ENCODE data around the gene PADI6. TPM values are rescaled to one million over a fixed set of nuclear protein-coding genes. Genes with fewer than 3 reads are reported as not detected.

PADI6 gene
- total and polyA plus RNA-seq, 9 of the 15 experiments (the other 6 are each of a cell fraction or from before 2014, with no cell fraction given) = not detected

GRCh38 chr1:17437260-17437579, 65.2 kb downstream of the PADI6 start:
- Histone ChIP-seq H3K4me3 (peak overlapping the region; percentile 97), H4K20me1 (replicated peaks; ENCODE audit: control insufficient read depth, insufficient read depth, low read length) (peaks cover 30% of the 10 kb centered on the region), H3K9me3 (replicated peaks; ENCODE audit: control insufficient read depth, insufficient read depth, low read depth, low read length) (no peaks in the 10 kb centered on the region), H2AFZ (ENCODE audit: low read depth, low read length) (peak overlapping the region; percentile 47; the same call in 1 of the 2 replicates), H3K79me2 (ENCODE audit: control insufficient read depth, insufficient read depth, low read length) (peaks cover 79% of the 10 kb centered on the region), H3K9ac (ENCODE audit: insufficient read depth in 1 of 2, low read depth in 2 of 2, low read length in 2 of 2) (peak overlapping the region; percentile 74 to 97), H3K9me1 (ENCODE audit: control insufficient read depth, insufficient read depth, low read length) (peaks cover 3% of the 10 kb centered on the region), H3K4me1 (replicated peaks in 1 of 2; ENCODE audit: control insufficient read depth in 2 of 2, insufficient read depth in 2 of 2, low read length in 2 of 2) (peaks cover 24 to 49% of the 10 kb centered on the region in 2 experiments; a peak in 4 of 5 replicates), H3K27ac (ENCODE audit: extremely low read depth, low read depth, low read length) (peak overlapping the region; percentile 75), H3K4me2 (ENCODE audit: insufficient read depth, low read length) (peak overlapping the region; percentile 84), H3K27me3 (ENCODE audit: control insufficient read depth in 2 of 2, insufficient read depth in 2 of 2, low read length in 2 of 2) (no peaks in the 10 kb centered on the region; a peak in 1 of 5 replicates), H3K36me3 (ENCODE audit: control insufficient read depth, insufficient read depth, low read length) (peaks cover 52% of the 10 kb centered on the region)
- ATAC-seq (no peak), FAIRE-seq (no peak), DNase-seq (ENCODE audit: extremely low read depth in 1 of 4, low spot score in 3 of 4) (no peak)
- peak; percentile 53 to 59 for TF ChIP-seq NRF1 (conservative IDR thresholded peaks at IDR 0.05 in 1 of 2, IDR thresholded peaks at IDR 0.05 in 1 of 2)
- TF ChIP-seq POLR2AphosphoS5 (IDR thresholded peaks at IDR 0.05; ENCODE audit: control insufficient read depth, insufficient read depth, low read depth, low read length) = peak; percentile 5; the same call in 1 of the 2 replicates
- TF ChIP-seq SIN3B (IDR thresholded peaks at IDR 0.05; ENCODE audit: low read depth) = no peak
- TF ChIP-seq, protein P1, sequence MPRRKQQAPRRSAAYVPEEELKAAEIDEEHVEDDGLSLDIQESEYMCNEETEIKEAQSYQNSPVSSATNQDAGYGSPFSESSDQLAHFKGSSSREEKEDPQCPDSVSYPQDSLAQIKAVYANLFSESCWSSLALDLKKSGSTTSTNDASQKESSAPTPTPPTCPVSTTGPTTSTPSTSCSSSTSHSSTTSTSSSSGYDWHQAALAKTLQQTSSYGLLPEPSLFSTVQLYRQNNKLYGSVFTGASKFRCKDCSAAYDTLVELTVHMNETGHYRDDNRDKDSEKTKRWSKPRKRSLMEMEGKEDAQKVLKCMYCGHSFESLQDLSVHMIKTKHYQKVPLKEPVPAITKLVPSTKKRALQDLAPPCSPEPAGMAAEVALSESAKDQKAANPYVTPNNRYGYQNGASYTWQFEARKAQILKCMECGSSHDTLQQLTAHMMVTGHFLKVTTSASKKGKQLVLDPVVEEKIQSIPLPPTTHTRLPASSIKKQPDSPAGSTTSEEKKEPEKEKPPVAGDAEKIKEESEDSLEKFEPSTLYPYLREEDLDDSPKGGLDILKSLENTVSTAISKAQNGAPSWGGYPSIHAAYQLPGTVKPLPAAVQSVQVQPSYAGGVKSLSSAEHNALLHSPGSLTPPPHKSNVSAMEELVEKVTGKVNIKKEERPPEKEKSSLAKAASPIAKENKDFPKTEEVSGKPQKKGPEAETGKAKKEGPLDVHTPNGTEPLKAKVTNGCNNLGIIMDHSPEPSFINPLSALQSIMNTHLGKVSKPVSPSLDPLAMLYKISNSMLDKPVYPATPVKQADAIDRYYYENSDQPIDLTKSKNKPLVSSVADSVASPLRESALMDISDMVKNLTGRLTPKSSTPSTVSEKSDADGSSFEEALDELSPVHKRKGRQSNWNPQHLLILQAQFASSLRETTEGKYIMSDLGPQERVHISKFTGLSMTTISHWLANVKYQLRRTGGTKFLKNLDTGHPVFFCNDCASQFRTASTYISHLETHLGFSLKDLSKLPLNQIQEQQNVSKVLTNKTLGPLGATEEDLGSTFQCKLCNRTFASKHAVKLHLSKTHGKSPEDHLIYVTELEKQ (CRISPR knock-in tag; IDR thresholded peaks at IDR 0.05) = no peak
- TF ChIP-seq, protein P2, sequence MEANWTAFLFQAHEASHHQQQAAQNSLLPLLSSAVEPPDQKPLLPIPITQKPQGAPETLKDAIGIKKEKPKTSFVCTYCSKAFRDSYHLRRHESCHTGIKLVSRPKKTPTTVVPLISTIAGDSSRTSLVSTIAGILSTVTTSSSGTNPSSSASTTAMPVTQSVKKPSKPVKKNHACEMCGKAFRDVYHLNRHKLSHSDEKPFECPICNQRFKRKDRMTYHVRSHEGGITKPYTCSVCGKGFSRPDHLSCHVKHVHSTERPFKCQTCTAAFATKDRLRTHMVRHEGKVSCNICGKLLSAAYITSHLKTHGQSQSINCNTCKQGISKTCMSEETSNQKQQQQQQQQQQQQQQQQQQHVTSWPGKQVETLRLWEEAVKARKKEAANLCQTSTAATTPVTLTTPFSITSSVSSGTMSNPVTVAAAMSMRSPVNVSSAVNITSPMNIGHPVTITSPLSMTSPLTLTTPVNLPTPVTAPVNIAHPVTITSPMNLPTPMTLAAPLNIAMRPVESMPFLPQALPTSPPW (CRISPR knock-in tag; IDR thresholded peaks at IDR 0.05) = no peak
- TF ChIP-seq, protein P3, sequence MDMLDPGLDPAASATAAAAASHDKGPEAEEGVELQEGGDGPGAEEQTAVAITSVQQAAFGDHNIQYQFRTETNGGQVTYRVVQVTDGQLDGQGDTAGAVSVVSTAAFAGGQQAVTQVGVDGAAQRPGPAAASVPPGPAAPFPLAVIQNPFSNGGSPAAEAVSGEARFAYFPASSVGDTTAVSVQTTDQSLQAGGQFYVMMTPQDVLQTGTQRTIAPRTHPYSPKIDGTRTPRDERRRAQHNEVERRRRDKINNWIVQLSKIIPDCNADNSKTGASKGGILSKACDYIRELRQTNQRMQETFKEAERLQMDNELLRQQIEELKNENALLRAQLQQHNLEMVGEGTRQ (CRISPR knock-in tag; IDR thresholded peaks at IDR 0.05) = 0 out of 2 replicates have a peak, but pooled peaks have one; percentile 8
- 0 out of 2 replicates have a peak, but pooled peaks have one; percentile 8 for TF ChIP-seq ZNF766 (CRISPR knock-in tag; conservative IDR thresholded peaks at IDR 0.05)
- TF ChIP-seq ZKSCAN3 (CRISPR knock-in tag; IDR thresholded peaks at IDR 0.05) = no peak
- TF ChIP-seq SRF (CRISPR knock-in tag; IDR thresholded peaks at IDR 0.05) = 0 out of 4 replicates have a peak, but pooled peaks of 1 of the 2 experiments have one; percentile 18
- no TSS peak for BruUV-seq (replicated peaks)
- ChIA-PET CTCF (ENCODE audit: low intra/inter-chr PET ratio) (no interaction called here), POLR2A (interaction anchor here (2.1 kb wide), 1 partner anchor 11 kb away, joined by 13 read pairs; no protein-coding TSS in a partner anchor)
- intact Hi-C loops (cut with micrococcal nuclease) = loop anchor here (5.0 kb wide), 1 partner anchor 50 kb away; no protein-coding TSS in a partner anchor
- WGBS (ENCODE audit: insufficient coverage, low coverage, missing lambda C conversion rate) = 0% methylated on average over 9 of the region's 9 CpGs
- in situ Hi-C loops (cut with MboI) = no loop called here
